GM12878 (cell line): ENCODE measurements around the gene KCND2. TPM values are rescaled to one million over a fixed set of nuclear protein-coding genes. Genes with fewer than 3 reads are reported as not detected.

Source experiments
- BHLHE40 ChIP-seq, 2 experiments: fragments of 450-650 bp in 1 of 2; IDR thresholded peaks; 2 replicates each; pipeline ENCODE4 v1.6.1; 2011 to 2017; ENCODE audit warnings: low read depth in 2 of 2, borderline replicate concordance in 1 of 2, improper control_type of control experiment in 1 of 2, low read length in 1 of 2, mild to moderate bottlenecking in 1 of 2
- BMI1 ChIP-seq: fragments of 450-650 bp; IDR thresholded peaks from 2 replicates; pipeline ENCODE4 v1.6.1; 2016; ENCODE audit warnings: mild to moderate bottlenecking, moderate library complexity, borderline replicate concordance
- CHD1 ChIP-seq: IDR thresholded peaks from 2 replicates; pipeline ENCODE4 v1.6.1; 2012; ENCODE audit warnings: low read depth, low read length, improper control_type of control experiment
- EZH2 ChIP-seq: IDR thresholded peaks from 2 replicates; pipeline ENCODE4 v1.6.1; 2012; ENCODE audit warnings: low read depth, mild to moderate bottlenecking, control low read depth, inconsistent platforms, low read length, borderline replicate concordance; ENCODE audit not compliant: control insufficient read depth
- HDGF ChIP-seq: fragments of 450-650 bp; IDR thresholded peaks from 2 replicates; pipeline ENCODE4 v1.6.1; 2016; ENCODE audit warnings: antibody characterized with exemption
- MYC ChIP-seq: IDR thresholded peaks from 2 replicates; pipeline ENCODE4 v1.6.1; 2011; ENCODE audit warnings: mild to moderate bottlenecking, low read length, moderate library complexity, inconsistent platforms; ENCODE audit not compliant: insufficient read depth, insufficient replicate concordance, insufficient read length, severe bottlenecking
- NFYA ChIP-seq: IDR thresholded peaks from 2 replicates; pipeline ENCODE4 v1.6.1; 2011; ENCODE audit warnings: low read depth, mild to moderate bottlenecking, low read length, improper control_type of control experiment, borderline replicate concordance
- NRF1 ChIP-seq: conservative IDR thresholded peaks from 2 replicates; pipeline ENCODE4 v1.6.1; 2011; ENCODE audit warnings: mild to moderate bottlenecking, low read depth, low read length, improper control_type of control experiment
- PAX5 ChIP-seq: IDR thresholded peaks from 2 replicates; pipeline ENCODE4 v1.6.1; 2011; ENCODE audit warnings: low read depth, low read length, borderline replicate concordance
- POLR2A ChIP-seq: IDR thresholded peaks from 2 replicates; pipeline ENCODE4 v1.6.1; 2011; ENCODE audit warnings: low read depth, mild to moderate bottlenecking, low read length
- POLR2AphosphoS2 ChIP-seq: IDR thresholded peaks from 2 replicates; pipeline ENCODE4 v1.6.1; 2011; ENCODE audit warnings: low read depth, mild to moderate bottlenecking, low read length, improper control_type of control experiment, moderate library complexity
- RAD51 ChIP-seq: fragments of 450-650 bp; IDR thresholded peaks from 2 replicates; pipeline ENCODE4 v1.6.1; 2016; ENCODE audit warnings: moderate library complexity, mild to moderate bottlenecking, inconsistent platforms
- RCOR1 ChIP-seq: conservative IDR thresholded peaks from 2 replicates; pipeline ENCODE4 v1.6.1; 2012; ENCODE audit warnings: low read depth, low read length, improper control_type of control experiment
- SIN3A ChIP-seq: IDR thresholded peaks from 2 replicates; pipeline ENCODE4 v1.6.1; 2012; ENCODE audit warnings: low read depth, low read length, improper control_type of control experiment
- SP1 ChIP-seq: IDR thresholded peaks from one replicate; pipeline ENCODE4 v1.6.1; 2011; ENCODE audit warnings: low read depth, low read length
- STAT3 ChIP-seq: IDR thresholded peaks from 2 replicates; pipeline ENCODE4 v1.6.1; 2011; ENCODE audit warnings: low read depth, low read length, improper control_type of control experiment
- TAF1 ChIP-seq: IDR thresholded peaks from 2 replicates; pipeline ENCODE4 v1.6.1; 2011; ENCODE audit warnings: mild to moderate bottlenecking, low read depth, low read length, borderline replicate concordance
- ZNF274 ChIP-seq: IDR thresholded peaks from one replicate; pipeline ENCODE4 v1.8.0; 2011; ENCODE audit not compliant: insufficient read length, insufficient read depth
- ZZZ3 ChIP-seq: IDR thresholded peaks from 2 replicates; pipeline ENCODE4 v1.6.1; 2011; ENCODE audit warnings: low read depth; ENCODE audit not compliant: control insufficient read depth, insufficient read length
- polyA plus RNA-seq, 11 experiments: library from polyadenylated mRNA; depleted of rRNA in 4 of 11; unstranded in 6 of 11; stranded (reverse) in 5 of 11; fragments of >200 nt; fragmentation: Nextera tagmentation in 4 of 11; fragmentation: Illumina TruSeq in 1 of 11; extraction: Ambion mirVana in 4 of 11; extraction: Trizol in 1 of 11; gene quantifications; 1 replicate in 1 of 11; 2 replicates in 10 of 11; pipeline versions ENCODE4 v1.2.1 to v1.2.3, GENCODE V29; 2011 to 2016; ENCODE audit warnings: inconsistent platforms in 2 of 11, missing spikeins in 2 of 11, low read depth in 1 of 11
- total RNA-seq, 4 experiments: library from RNA; depleted of rRNA in 3 of 4; stranded (reverse); fragments of >200 nt in 3 of 4; fragmentation: Illumina TruSeq in 1 of 4; extraction: Trizol in 1 of 4; gene quantifications; 2 replicates each; pipeline versions ENCODE4 v1.2.1 to v1.2.3, GENCODE V29; 2013 to 2021
- TF ChIP-seq, protein P1 (sequence below), 3 experiments: IDR thresholded peaks in 2 of 3; conservative IDR thresholded peaks in 1 of 3; 2 replicates each; pipeline ENCODE4 v1.5.1; 2011; ENCODE audit warnings: low read depth in 3 of 3, low read length in 3 of 3, mild to moderate bottlenecking in 3 of 3, control low read depth in 2 of 3, moderate library complexity in 2 of 3, inconsistent platforms in 1 of 3, mixed read lengths in 1 of 3; ENCODE audit not compliant: control insufficient read depth in 2 of 3, insufficient read depth in 1 of 3; ENCODE audit errors: extremely low read depth in 1 of 3
- TF ChIP-seq, protein P2 (sequence below): fragments of 450-650 bp; IDR thresholded peaks from 2 replicates; pipeline ENCODE4 v1.6.1; 2017; ENCODE audit warnings: antibody characterized with exemption, mild to moderate bottlenecking, moderate library complexity
- TF ChIP-seq, protein P3 (sequence below): fragments of 450-650 bp; IDR thresholded peaks from 2 replicates; pipeline ENCODE4 v1.6.1; 2017; ENCODE audit warnings: borderline replicate concordance
- TF ChIP-seq, protein P4 (sequence below): IDR thresholded peaks from 2 replicates; pipeline ENCODE4 v1.6.1; 2012; ENCODE audit warnings: low read depth, low read length, improper control_type of control experiment
- TF ChIP-seq, protein P5 (sequence below): fragments of 450-650 bp; IDR thresholded peaks from 2 replicates; pipeline ENCODE4 v1.6.1; 2016; ENCODE audit warnings: mild to moderate bottlenecking

KCND2 gene
- total and polyA plus RNA-seq, 10 of the 15 experiments (the other 5 are each of a cell fraction or from before 2014, with no cell fraction given): 3.6 to 22.3 (median 6.3) TPM

DNA sequence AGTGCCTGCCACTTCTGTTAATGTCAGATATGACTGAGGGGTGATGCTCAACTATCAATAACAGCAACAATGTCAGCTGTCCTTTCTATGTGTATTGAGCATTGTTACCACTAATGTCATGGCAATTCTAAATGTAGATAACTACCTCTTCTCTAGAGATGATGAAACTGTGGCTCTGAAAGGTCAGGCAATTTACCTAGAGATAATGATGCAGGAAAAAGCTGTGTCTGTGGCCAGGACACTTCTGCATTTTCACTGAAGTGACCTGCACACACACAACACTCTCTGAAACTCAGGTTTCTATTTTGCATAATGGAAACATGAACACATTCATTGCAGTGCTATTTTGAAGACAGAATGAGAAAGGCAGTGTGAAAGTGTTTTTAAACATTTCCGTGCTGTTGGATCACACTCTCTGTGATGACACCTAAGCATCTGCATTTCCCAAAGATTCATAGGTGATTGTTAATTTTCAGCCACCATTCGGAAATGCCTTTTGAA, 148.2 kb downstream of the KCND2 start (continued):
- no peak for TF ChIP-seq EZH2
- TF ChIP-seq, protein P1, sequence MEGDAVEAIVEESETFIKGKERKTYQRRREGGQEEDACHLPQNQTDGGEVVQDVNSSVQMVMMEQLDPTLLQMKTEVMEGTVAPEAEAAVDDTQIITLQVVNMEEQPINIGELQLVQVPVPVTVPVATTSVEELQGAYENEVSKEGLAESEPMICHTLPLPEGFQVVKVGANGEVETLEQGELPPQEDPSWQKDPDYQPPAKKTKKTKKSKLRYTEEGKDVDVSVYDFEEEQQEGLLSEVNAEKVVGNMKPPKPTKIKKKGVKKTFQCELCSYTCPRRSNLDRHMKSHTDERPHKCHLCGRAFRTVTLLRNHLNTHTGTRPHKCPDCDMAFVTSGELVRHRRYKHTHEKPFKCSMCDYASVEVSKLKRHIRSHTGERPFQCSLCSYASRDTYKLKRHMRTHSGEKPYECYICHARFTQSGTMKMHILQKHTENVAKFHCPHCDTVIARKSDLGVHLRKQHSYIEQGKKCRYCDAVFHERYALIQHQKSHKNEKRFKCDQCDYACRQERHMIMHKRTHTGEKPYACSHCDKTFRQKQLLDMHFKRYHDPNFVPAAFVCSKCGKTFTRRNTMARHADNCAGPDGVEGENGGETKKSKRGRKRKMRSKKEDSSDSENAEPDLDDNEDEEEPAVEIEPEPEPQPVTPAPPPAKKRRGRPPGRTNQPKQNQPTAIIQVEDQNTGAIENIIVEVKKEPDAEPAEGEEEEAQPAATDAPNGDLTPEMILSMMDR (IDR thresholded peaks at IDR 0.05 in 2 of 3, conservative IDR thresholded peaks at IDR 0.05 in 1 of 3; ENCODE audit: control insufficient read depth in 2 of 3, extremely low read depth in 1 of 3, insufficient read depth in 1 of 3, low read depth in 3 of 3, low read length in 3 of 3): no peak
- TF ChIP-seq, protein P2, sequence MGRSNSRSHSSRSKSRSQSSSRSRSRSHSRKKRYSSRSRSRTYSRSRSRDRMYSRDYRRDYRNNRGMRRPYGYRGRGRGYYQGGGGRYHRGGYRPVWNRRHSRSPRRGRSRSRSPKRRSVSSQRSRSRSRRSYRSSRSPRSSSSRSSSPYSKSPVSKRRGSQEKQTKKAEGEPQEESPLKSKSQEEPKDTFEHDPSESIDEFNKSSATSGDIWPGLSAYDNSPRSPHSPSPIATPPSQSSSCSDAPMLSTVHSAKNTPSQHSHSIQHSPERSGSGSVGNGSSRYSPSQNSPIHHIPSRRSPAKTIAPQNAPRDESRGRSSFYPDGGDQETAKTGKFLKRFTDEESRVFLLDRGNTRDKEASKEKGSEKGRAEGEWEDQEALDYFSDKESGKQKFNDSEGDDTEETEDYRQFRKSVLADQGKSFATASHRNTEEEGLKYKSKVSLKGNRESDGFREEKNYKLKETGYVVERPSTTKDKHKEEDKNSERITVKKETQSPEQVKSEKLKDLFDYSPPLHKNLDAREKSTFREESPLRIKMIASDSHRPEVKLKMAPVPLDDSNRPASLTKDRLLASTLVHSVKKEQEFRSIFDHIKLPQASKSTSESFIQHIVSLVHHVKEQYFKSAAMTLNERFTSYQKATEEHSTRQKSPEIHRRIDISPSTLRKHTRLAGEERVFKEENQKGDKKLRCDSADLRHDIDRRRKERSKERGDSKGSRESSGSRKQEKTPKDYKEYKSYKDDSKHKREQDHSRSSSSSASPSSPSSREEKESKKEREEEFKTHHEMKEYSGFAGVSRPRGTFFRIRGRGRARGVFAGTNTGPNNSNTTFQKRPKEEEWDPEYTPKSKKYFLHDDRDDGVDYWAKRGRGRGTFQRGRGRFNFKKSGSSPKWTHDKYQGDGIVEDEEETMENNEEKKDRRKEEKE: no peak
- no peak for TF ChIP-seq CHD1
- TF ChIP-seq POLR2A: no peak
- TF ChIP-seq, protein P3, sequence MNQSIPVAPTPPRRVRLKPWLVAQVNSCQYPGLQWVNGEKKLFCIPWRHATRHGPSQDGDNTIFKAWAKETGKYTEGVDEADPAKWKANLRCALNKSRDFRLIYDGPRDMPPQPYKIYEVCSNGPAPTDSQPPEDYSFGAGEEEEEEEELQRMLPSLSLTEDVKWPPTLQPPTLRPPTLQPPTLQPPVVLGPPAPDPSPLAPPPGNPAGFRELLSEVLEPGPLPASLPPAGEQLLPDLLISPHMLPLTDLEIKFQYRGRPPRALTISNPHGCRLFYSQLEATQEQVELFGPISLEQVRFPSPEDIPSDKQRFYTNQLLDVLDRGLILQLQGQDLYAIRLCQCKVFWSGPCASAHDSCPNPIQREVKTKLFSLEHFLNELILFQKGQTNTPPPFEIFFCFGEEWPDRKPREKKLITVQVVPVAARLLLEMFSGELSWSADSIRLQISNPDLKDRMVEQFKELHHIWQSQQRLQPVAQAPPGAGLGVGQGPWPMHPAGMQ: no peak
- 0 out of 2 replicates have a peak, but pooled peaks have one; percentile 64 for TF ChIP-seq PAX5
- TF ChIP-seq TAF1: peak; percentile 41; the same call in 1 of the 2 replicates
- peak; percentile 52 to 65; a peak in 3 of 4 replicates for TF ChIP-seq BHLHE40 (IDR thresholded peaks at IDR 0.05; ENCODE audit: borderline replicate concordance in 1 of 2, low read depth in 2 of 2, low read length in 1 of 2)
- peak; percentile 56; the same call in 1 of the 2 replicates for TF ChIP-seq RAD51
- TF ChIP-seq HDGF: no peak
- no peak for TF ChIP-seq SIN3A
- TF ChIP-seq ZNF274: no peak
- TF ChIP-seq BMI1: peak; percentile 80
- no peak for TF ChIP-seq MYC
- TF ChIP-seq, protein P4, sequence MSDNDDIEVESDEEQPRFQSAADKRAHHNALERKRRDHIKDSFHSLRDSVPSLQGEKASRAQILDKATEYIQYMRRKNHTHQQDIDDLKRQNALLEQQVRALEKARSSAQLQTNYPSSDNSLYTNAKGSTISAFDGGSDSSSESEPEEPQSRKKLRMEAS: no peak
- TF ChIP-seq, protein P5, sequence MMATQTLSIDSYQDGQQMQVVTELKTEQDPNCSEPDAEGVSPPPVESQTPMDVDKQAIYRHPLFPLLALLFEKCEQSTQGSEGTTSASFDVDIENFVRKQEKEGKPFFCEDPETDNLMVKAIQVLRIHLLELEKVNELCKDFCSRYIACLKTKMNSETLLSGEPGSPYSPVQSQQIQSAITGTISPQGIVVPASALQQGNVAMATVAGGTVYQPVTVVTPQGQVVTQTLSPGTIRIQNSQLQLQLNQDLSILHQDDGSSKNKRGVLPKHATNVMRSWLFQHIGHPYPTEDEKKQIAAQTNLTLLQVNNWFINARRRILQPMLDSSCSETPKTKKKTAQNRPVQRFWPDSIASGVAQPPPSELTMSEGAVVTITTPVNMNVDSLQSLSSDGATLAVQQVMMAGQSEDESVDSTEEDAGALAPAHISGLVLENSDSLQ: peak; percentile 71
- TF ChIP-seq ZZZ3: no peak
- no peak for TF ChIP-seq POLR2AphosphoS2
- TF ChIP-seq NFYA: no peak
- no peak for TF ChIP-seq SP1
- no peak for TF ChIP-seq RCOR1
- no peak for TF ChIP-seq NRF1
- TF ChIP-seq STAT3: no peak
